SU-DHL-6 (cell line): ENCODE results near the gene MLIP.

Experiments used
- H2AFZ ChIP-seq: fragments of 200-600 bp; sonication (generic); 2 replicates; pipeline ENCODE4 v1.6.1; 2014; ENCODE audit warnings: low read depth, mild to moderate bottlenecking, moderate library complexity, mixed read lengths, antibody characterized with exemption, low read length; ENCODE audit not compliant: severe bottlenecking
- H3F3A ChIP-seq: fragments of 200-600 bp; shearing (Covaris generic); 2 replicates; pipeline ENCODE4 v1.6.0; 2016; ENCODE audit warnings: antibody characterized with exemption, mild to moderate bottlenecking; ENCODE audit not compliant: insufficient read depth
- H3K27ac ChIP-seq: fragments of 200-600 bp; sonication (generic); 2 replicates; pipeline ENCODE4 v1.5.1; 2016; ENCODE audit warnings: low read depth, mild to moderate bottlenecking, low read length, moderate library complexity, mixed read lengths
- H3K27me3 ChIP-seq: fragments of 200-600 bp; sonication (generic), shearing (Covaris generic); 2 replicates; pipeline ENCODE4 v1.6.0; 2014; ENCODE audit warnings: mild to moderate bottlenecking, low read length
- H3K36me3 ChIP-seq: fragments of 200-600 bp; sonication (generic); 2 replicates; pipeline ENCODE4 v1.6.1; 2014; ENCODE audit warnings: mild to moderate bottlenecking, low read length, mixed read lengths
- H3K4me2 ChIP-seq: fragments of 300-600, 200-600 bp; shearing (Covaris generic), sonication (generic); 2 replicates; pipeline ENCODE4 v1.6.0; 2014; ENCODE audit warnings: low read length, low read depth, mild to moderate bottlenecking; ENCODE audit not compliant: poor library complexity, severe bottlenecking
- H3K4me3 ChIP-seq: fragments of 200-600 bp; sonication (generic); 2 replicates; pipeline ENCODE4 v1.5.1; 2014; ENCODE audit warnings: antibody characterized with exemption, low read length, mild to moderate bottlenecking, mixed read lengths; ENCODE audit not compliant: insufficient read depth, poor library complexity, severe bottlenecking
- H3K79me2 ChIP-seq: fragments of 200-600 bp; sonication (generic); 2 replicates; pipeline ENCODE4 v1.6.1; 2014; ENCODE audit warnings: mild to moderate bottlenecking, low read length, moderate library complexity; ENCODE audit not compliant: insufficient read depth
- H3K9ac ChIP-seq: fragments of 200-600 bp; sonication (generic); 2 replicates; pipeline ENCODE4 v1.7.0; 2014; ENCODE audit warnings: mild to moderate bottlenecking, low read length
- H3K9me2 ChIP-seq: fragments of 200-600 bp; sonication (generic); replicated peaks from 2 replicates; pipeline ENCODE4 v1.6.1; 2014; ENCODE audit warnings: low read length; ENCODE audit not compliant: insufficient read depth
- H3K9me3 ChIP-seq: fragments of 200-600 bp; sonication (generic); 2 replicates; pipeline ENCODE4 v1.6.1; 2014; ENCODE audit warnings: low read length, mixed read lengths; ENCODE audit not compliant: insufficient read depth
- H4K20me1 ChIP-seq: fragments of 200-600 bp; sonication (generic); 2 replicates; pipeline ENCODE4 v1.6.1; 2014; ENCODE audit warnings: low read depth, mild to moderate bottlenecking, antibody characterized with exemption, low read length, moderate library complexity, mixed read lengths
- CTCF ChIP-seq: fragments of 200-600 bp; sonication (generic); IDR thresholded peaks from one replicate; pipeline ENCODE4 v1.5.1; 2017; ENCODE audit warnings: antibody characterized with exemption, mild to moderate bottlenecking, low read length, moderate library complexity; ENCODE audit not compliant: insufficient read depth, poor library complexity, severe bottlenecking
- EZH2phosphoT487 ChIP-seq: fragments of 200-600 bp; sonication (generic), shearing (Covaris generic); conservative IDR thresholded peaks from 2 replicates; pipeline ENCODE4 v1.6.1; 2018; ENCODE audit warnings: mild to moderate bottlenecking, antibody characterized with exemption, low read length, moderate library complexity, mixed read lengths

Gene MLIP

GRCh38 chr6:54274383-54274782, 163.1 kb downstream of the MLIP start:
- Histone ChIP-seq H4K20me1 (no peaks in the 10 kb centered on the region), H3K9me2 (no peaks in the 10 kb centered on the region), H2AFZ (no peak overlapping the region), H3K79me2 (no peaks in the 10 kb centered on the region), H3K4me2 (no peak overlapping the region), H3K9ac (no peak overlapping the region), H3K27ac (no peak overlapping the region), H3K27me3 (0 out of 2 replicates have a peak, but pooled peaks cover 3% of the 10 kb centered on the region), H3K4me3 (no peak overlapping the region), H3K36me3 (no peaks in the 10 kb centered on the region), H3F3A (no peaks in the 10 kb centered on the region), H3K9me3 (no peaks in the 10 kb centered on the region)
- TF ChIP-seq EZH2phosphoT487 (no peak), CTCF (no peak)

- no peak overlapping the region for H3K27ac ChIP-seq
- no peaks in the 10 kb centered on the region for H3K9me2 ChIP-seq
Measured at GRCh38 chr6:54282186-54282585, 170.9 kb downstream of the MLIP start.

GRCh38 chr6:54284161-54284860, 173.1 kb downstream of the MLIP start:
- no peaks in the 10 kb centered on the region for H3K9me3 ChIP-seq
- no peaks in the 10 kb centered on the region for H3K27me3 ChIP-seq
- no peaks in the 10 kb centered on the region for H3K9me2 ChIP-seq
- H3K4me3 ChIP-seq, result no peak overlapping the region
- H3K27ac ChIP-seq, result no peak overlapping the region
- no peaks in the 10 kb centered on the region for H3K79me2 ChIP-seq
- H3K4me2 ChIP-seq, result no peak overlapping the region
- no peak for TF ChIP-seq EZH2phosphoT487
- TF ChIP-seq CTCF, result no peak
- H3F3A ChIP-seq, result no peaks in the 10 kb centered on the region
- H4K20me1 ChIP-seq, result no peaks in the 10 kb centered on the region
- H3K36me3 ChIP-seq, result no peaks in the 10 kb centered on the region
- no peak overlapping the region for H2AFZ ChIP-seq
- no peak overlapping the region for H3K9ac ChIP-seq

More at GRCh38 chr6:54282186-54282585, 170.9 kb downstream of the MLIP start:
- H3K27me3 ChIP-seq, result no peaks in the 10 kb centered on the region
- no peaks in the 10 kb centered on the region for H3K79me2 ChIP-seq
- no peaks in the 10 kb centered on the region for H3F3A ChIP-seq
- TF ChIP-seq CTCF (no peak), EZH2phosphoT487 (no peak)
- no peaks in the 10 kb centered on the region for H3K36me3 ChIP-seq
- no peak overlapping the region for H3K4me3 ChIP-seq
- no peak overlapping the region for H3K9ac ChIP-seq
- no peak overlapping the region for H2AFZ ChIP-seq
- no peak overlapping the region for H3K4me2 ChIP-seq
- no peaks in the 10 kb centered on the region for H4K20me1 ChIP-seq
- no peaks in the 10 kb centered on the region for H3K9me3 ChIP-seq
